ENCODE results near the gene CDH20.

DNA sequence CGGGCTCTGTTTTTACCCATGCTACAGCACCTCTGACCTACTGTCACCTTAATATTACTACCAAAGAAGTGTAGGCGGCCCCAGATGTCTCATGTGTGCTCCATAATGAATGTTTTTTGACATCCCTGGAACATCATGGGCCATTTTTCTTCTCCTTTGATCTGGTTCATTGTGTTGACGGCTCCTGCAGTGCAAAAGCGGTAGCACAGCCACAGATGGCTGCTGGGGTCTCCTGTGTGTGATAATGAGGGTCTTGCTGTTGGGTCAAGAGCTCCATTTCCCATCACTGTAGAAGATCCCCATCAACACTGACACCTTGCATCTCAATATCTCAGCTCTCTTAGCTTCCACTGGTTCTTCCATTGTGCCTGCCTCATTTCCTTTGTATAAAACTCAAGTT, 95.0 kb downstream of the CDH20 start:
- TF ChIP-seq CTCF (IDR thresholded peaks at IDR 0.05; ENCODE audit: low read depth, low read length, poor library complexity, severe bottlenecking) (no peak), EZH2phosphoT487 (IDR thresholded peaks at IDR 0.05; ENCODE audit: borderline replicate concordance, low read length) (no peak)

All from DOHH2 (cell line).